HepG2 (cell line): Measurements from ENCODE around the gene CST11. TPM values are rescaled to one million over a fixed set of nuclear protein-coding genes. Genes with fewer than 3 reads are reported as not detected.

Experiments used
- GATAD2A ChIP-seq: IDR thresholded peaks from 2 replicates; pipeline ENCODE4 v1.6.1; 2016
- HDAC1 ChIP-seq: sonication (generic); formaldehyde crosslinking; IDR thresholded peaks from 2 replicates; pipeline ENCODE4 v1.5.1; 2020; ENCODE audit warnings: mild to moderate bottlenecking, missing genetic modification reagents
- HMG20A ChIP-seq: IDR thresholded peaks from 2 replicates; pipeline ENCODE4 v1.6.1; 2016; ENCODE audit warnings: borderline replicate concordance
- HMGXB3 ChIP-seq: sonication (generic); formaldehyde crosslinking; IDR thresholded peaks from 2 replicates; pipeline ENCODE4 v1.4.0; 2020; ENCODE audit warnings: missing genetic modification reagents, borderline replicate concordance
- KDM4B ChIP-seq: sonication (generic); formaldehyde crosslinking; IDR thresholded peaks from 2 replicates; pipeline ENCODE4 v1.4.0; 2020; ENCODE audit warnings: missing genetic modification reagents
- PITX1 ChIP-seq: sonication (generic); formaldehyde crosslinking; IDR thresholded peaks from 2 replicates; pipeline ENCODE4 v1.5.1; 2020; ENCODE audit warnings: mild to moderate bottlenecking, missing genetic modification reagents
- PRPF4 ChIP-seq: fragments of 200-400 bp; formaldehyde crosslinking; IDR thresholded peaks from 2 replicates; pipeline ENCODE4 v1.6.1; 2016; ENCODE audit warnings: low read length, low read depth; ENCODE audit not compliant: poor library complexity, severe bottlenecking
- RAD21 ChIP-seq: fragments of 450-650 bp; formaldehyde crosslinking; IDR thresholded peaks from 2 replicates; pipeline ENCODE4 v1.5.0; 2020; ENCODE audit warnings: mild to moderate bottlenecking
- RFX1 ChIP-seq: fragments of 450-650 bp; IDR thresholded peaks from 2 replicates; pipeline ENCODE4 v1.6.1; 2017
- RXRB ChIP-seq: IDR thresholded peaks from 2 replicates; pipeline ENCODE4 v1.6.1; 2016; ENCODE audit warnings: borderline replicate concordance, missing genetic modification reagents, missing compliant biosample characterization
- TAF1 ChIP-seq: sonication (generic); formaldehyde crosslinking; IDR thresholded peaks from 2 replicates; pipeline ENCODE4 v1.4.0; 2020; ENCODE audit warnings: missing genetic modification reagents
- TEAD3 ChIP-seq: optimal IDR thresholded peaks from 2 replicates; pipeline ENCODE3; 2016; ENCODE audit warnings: borderline replicate concordance
- ZBED4 ChIP-seq: sonication (generic); formaldehyde crosslinking; IDR thresholded peaks from 2 replicates; pipeline ENCODE4 v1.4.0; 2020; ENCODE audit warnings: missing genetic modification reagents, borderline replicate concordance
- ZBTB20 ChIP-seq: sonication (generic); formaldehyde crosslinking; IDR thresholded peaks from 2 replicates; pipeline ENCODE4 v1.8.1; 2023; ENCODE audit warnings: missing genetic modification reagents, low read depth, mild to moderate bottlenecking, borderline replicate concordance
- ZMAT3 ChIP-seq: sonication (generic); formaldehyde crosslinking; conservative IDR thresholded peaks from 2 replicates; pipeline ENCODE4 v1.7.0; 2021; ENCODE audit warnings: missing genetic modification reagents
- ZNF263 ChIP-seq: sonication (generic); formaldehyde crosslinking; IDR thresholded peaks from 2 replicates; pipeline ENCODE4 v1.4.0; 2020; ENCODE audit warnings: missing genetic modification reagents
- ZNF350 ChIP-seq: sonication (generic); formaldehyde crosslinking; IDR thresholded peaks from 2 replicates; pipeline ENCODE4 v1.4.0; 2020; ENCODE audit warnings: mild to moderate bottlenecking, low read depth, missing genetic modification reagents, borderline replicate concordance
- ZNF556 ChIP-seq: sonication (generic); formaldehyde crosslinking; IDR thresholded peaks from 2 replicates; pipeline ENCODE4 v1.4.0; 2020; ENCODE audit warnings: mild to moderate bottlenecking, missing genetic modification reagents, borderline replicate concordance
- ZNF687 ChIP-seq: sonication (generic); formaldehyde crosslinking; IDR thresholded peaks from 2 replicates; pipeline ENCODE4 v1.5.1; 2020; ENCODE audit warnings: mild to moderate bottlenecking, missing genetic modification reagents, moderate library complexity
- polyA plus RNA-seq, 8 experiments: library from polyadenylated mRNA; depleted of rRNA in 3 of 8; stranded (reverse) in 7 of 8; unstranded in 1 of 8; fragments of >200 nt; fragmentation: Illumina TruSeq in 4 of 8; extraction: Trizol in 4 of 8; gene quantifications; 2 replicates each; pipeline versions ENCODE4 v1.2.1 to v1.2.3, GENCODE V29; 2011 to 2016; ENCODE audit warnings: low read depth in 4 of 8, missing spikeins in 1 of 8, mixed read lengths in 1 of 8; ENCODE audit not compliant: insufficient read depth in 1 of 8
- total RNA-seq, 5 experiments: library from RNA; depleted of rRNA; stranded (reverse); fragments of >200 nt; fragmentation: Illumina TruSeq; extraction: Trizol; gene quantifications; 2 replicates each; pipeline ENCODE4 v1.2.3, GENCODE V29; 2016; ENCODE audit warnings: low read depth in 1 of 5

CST11 gene
- total and polyA plus RNA-seq, 2 of the 13 experiments (the other 11 are each of a cell fraction or from before 2014, with no cell fraction given): not detected

GRCh38 chr20:23441850-23442313, 10.8 kb downstream of the CST11 start (continued):
- TF ChIP-seq ZNF687 (CRISPR knock-in tag) (peak; percentile 36), PRPF4 (no peak), ZNF263 (peak; percentile 97), ZMAT3 (CRISPR knock-in tag) (no peak), ZBTB20 (CRISPR knock-in tag) (peak; percentile 42; the same call in 1 of the 2 replicates), RXRB (CRISPR knock-in tag) (peak; percentile 39; the same call in 1 of the 2 replicates), ZNF556 (peak; percentile 62; the same call in 1 of the 2 replicates), KDM4B (CRISPR knock-in tag) (peak; percentile 25; the same call in 1 of the 2 replicates), RFX1 (no peak), HDAC1 (CRISPR knock-in tag) (0 out of 2 replicates have a peak, but pooled peaks have one; percentile 21), ZBED4 (CRISPR knock-in tag) (0 out of 2 replicates have a peak, but pooled peaks have one; percentile 38), GATAD2A (CRISPR knock-in tag) (peak; percentile 50), PITX1 (CRISPR knock-in tag) (peak; percentile 53; the same call in 1 of the 2 replicates), RAD21 (CRISPR knock-in tag) (peak; percentile 89), HMG20A (CRISPR knock-in tag) (no peak), HMGXB3 (CRISPR knock-in tag) (0 out of 2 replicates have a peak, but pooled peaks have one; percentile 51), TAF1 (CRISPR knock-in tag) (no peak), ZNF350 (peak; percentile 73; the same call in 1 of the 2 replicates), TEAD3 (peak; percentile 68)
